ENCODE measurements around the gene TRIAP1.

The TRIAP1 gene

GRCh38 chr12:120485961-120486881 lies 40.0 kb upstream of the TRIAP1 start:
- H3K27ac ChIP-seq, result no peak overlapping the region

GRCh38 chr12:120483621-120484020 lies 37.4 kb upstream of the TRIAP1 start:
- TF ChIP-seq CTCF (IDR thresholded peaks at IDR 0.05) (no peak), ZFX (IDR thresholded peaks at IDR 0.05; ENCODE audit: borderline replicate concordance) (no peak)
- H3K27ac ChIP-seq, result no peak overlapping the region

More at GRCh38 chr12:120485961-120486881, 40.0 kb upstream of the TRIAP1 start:
- TF ChIP-seq CTCF (IDR thresholded peaks at IDR 0.05), result no peak
- TF ChIP-seq ZFX (IDR thresholded peaks at IDR 0.05; ENCODE audit: borderline replicate concordance), result no peak

GRCh38 chr12:120481022-120481767 lies 35.0 kb upstream of the TRIAP1 start:
- no peak for TF ChIP-seq CTCF (IDR thresholded peaks at IDR 0.05)
- TF ChIP-seq ZFX (IDR thresholded peaks at IDR 0.05; ENCODE audit: borderline replicate concordance), result no peak
- no peak overlapping the region for H3K27ac ChIP-seq

- TF ChIP-seq ZFX (IDR thresholded peaks at IDR 0.05; ENCODE audit: borderline replicate concordance), result no peak
- no peak overlapping the region for H3K27ac ChIP-seq
Measured at GRCh38 chr12:120480211-120480610, 34.0 kb upstream of the TRIAP1 start.

GRCh38 chr12:120479458-120479857 lies 33.3 kb upstream of the TRIAP1 start:
- H3K27ac ChIP-seq, result no peak overlapping the region
- TF ChIP-seq ZFX (IDR thresholded peaks at IDR 0.05; ENCODE audit: borderline replicate concordance) (no peak), CTCF (IDR thresholded peaks at IDR 0.05) (no peak)

GRCh38 chr12:120475643-120476042 lies 29.5 kb upstream of the TRIAP1 start:
- TF ChIP-seq ZFX (IDR thresholded peaks at IDR 0.05; ENCODE audit: borderline replicate concordance) (no peak), CTCF (IDR thresholded peaks at IDR 0.05) (no peak)
- no peak overlapping the region for H3K27ac ChIP-seq

GRCh38 chr12:120474616-120474960 lies 28.4 kb upstream of the TRIAP1 start:
- H3K27ac ChIP-seq, result peak overlapping the region; percentile 14; the same call in 1 of the 2 replicates
- TF ChIP-seq ZFX (IDR thresholded peaks at IDR 0.05; ENCODE audit: borderline replicate concordance) (no peak), CTCF (IDR thresholded peaks at IDR 0.05) (no peak)

All from 22Rv1 (cell line).